Small intestine (tissue), 7 donors: Measurements from ENCODE around the gene HERPUD1. TPM values are rescaled to one million over a fixed set of nuclear protein-coding genes. Genes with fewer than 3 reads are reported as not detected.

Experiments used
- DNase-seq, 2 donors: peaks; one replicate each; pipeline versions ENCODE4 v3.0.0 to v3.0.0-alpha.2; 2013
- FAIRE-seq: peaks from 2 replicates; lab custom pipeline; 2012; peaks lifted over from hg19 to GRCh38; lab: Jason Lieb, UNC
- H3K27ac ChIP-seq, 3 donors: one replicate each; pipeline ENCODE4 v1.5.1; 2013; ENCODE audit warnings: low read length in 2 of 3, mild to moderate bottlenecking in 2 of 3, control low read depth in 1 of 3, inconsistent platforms in 1 of 3, low read depth in 1 of 3, moderate library complexity in 1 of 3
- H3K27me3 ChIP-seq, 3 donors: one replicate each; pipeline ENCODE4 v1.6.1; 2013; ENCODE audit warnings: low read length in 3 of 3, inconsistent platforms in 1 of 3; ENCODE audit not compliant: control insufficient read depth in 3 of 3, insufficient read depth in 3 of 3
- H3K36me3 ChIP-seq, 3 donors: one replicate each; pipeline ENCODE4 v1.6.1; 2013; ENCODE audit warnings: low read length in 3 of 3, inconsistent platforms in 1 of 3, low read depth in 1 of 3, mild to moderate bottlenecking in 1 of 3, moderate library complexity in 1 of 3; ENCODE audit not compliant: control insufficient read depth in 3 of 3, insufficient read depth in 2 of 3
- H3K4me1 ChIP-seq, 3 donors: one replicate each; pipeline ENCODE4 v1.6.1; 2013; ENCODE audit warnings: low read length in 2 of 3, inconsistent platforms in 1 of 3, low read depth in 1 of 3, mild to moderate bottlenecking in 1 of 3, moderate library complexity in 1 of 3; ENCODE audit not compliant: control insufficient read depth in 3 of 3, insufficient read depth in 2 of 3
- H3K4me3 ChIP-seq, 3 donors: one replicate each; pipeline ENCODE4 v1.5.1; 2013; ENCODE audit warnings: low read length in 3 of 3, control low read depth in 1 of 3, inconsistent platforms in 1 of 3, low read depth in 1 of 3, mild to moderate bottlenecking in 1 of 3, moderate library complexity in 1 of 3
- H3K9me3 ChIP-seq, 2 donors: one replicate each; pipeline ENCODE4 v1.6.1; 2013; ENCODE audit warnings: low read depth in 1 of 2, low read length in 1 of 2; ENCODE audit not compliant: control insufficient read depth in 2 of 2, insufficient read depth in 1 of 2
- WGBS, 3 donors: extraction: QIAGEN DNeasy Blood & Tissue Kit; methylation state at CpG; one replicate each; pipeline ENCODE4 v1.1.7; 2013; 5-methylcytosine and 5-hydroxymethylcytosine counted together
- polyA plus RNA-seq, 4 donors: library from polyadenylated mRNA; stranded (reverse) in 3 of 4; unstranded in 1 of 4; fragments of 200-250 nt in 3 of 4; fragments of 120-200 nt in 1 of 4; gene quantifications; one replicate each; pipeline versions ENCODE4 v1.2.1 to v1.2.3, GENCODE V29; 2013
- donor health status: healthy with polysubstance abuse.
- donor health status: control.
- donor health status: control.
- donor health status: Bipolar disorder and iron deficiency.
- donor health status: healthy.

The HERPUD1 gene
- polyA plus RNA-seq, 4 donors = 25.9 to 129 (median 97.1) TPM

DNA sequence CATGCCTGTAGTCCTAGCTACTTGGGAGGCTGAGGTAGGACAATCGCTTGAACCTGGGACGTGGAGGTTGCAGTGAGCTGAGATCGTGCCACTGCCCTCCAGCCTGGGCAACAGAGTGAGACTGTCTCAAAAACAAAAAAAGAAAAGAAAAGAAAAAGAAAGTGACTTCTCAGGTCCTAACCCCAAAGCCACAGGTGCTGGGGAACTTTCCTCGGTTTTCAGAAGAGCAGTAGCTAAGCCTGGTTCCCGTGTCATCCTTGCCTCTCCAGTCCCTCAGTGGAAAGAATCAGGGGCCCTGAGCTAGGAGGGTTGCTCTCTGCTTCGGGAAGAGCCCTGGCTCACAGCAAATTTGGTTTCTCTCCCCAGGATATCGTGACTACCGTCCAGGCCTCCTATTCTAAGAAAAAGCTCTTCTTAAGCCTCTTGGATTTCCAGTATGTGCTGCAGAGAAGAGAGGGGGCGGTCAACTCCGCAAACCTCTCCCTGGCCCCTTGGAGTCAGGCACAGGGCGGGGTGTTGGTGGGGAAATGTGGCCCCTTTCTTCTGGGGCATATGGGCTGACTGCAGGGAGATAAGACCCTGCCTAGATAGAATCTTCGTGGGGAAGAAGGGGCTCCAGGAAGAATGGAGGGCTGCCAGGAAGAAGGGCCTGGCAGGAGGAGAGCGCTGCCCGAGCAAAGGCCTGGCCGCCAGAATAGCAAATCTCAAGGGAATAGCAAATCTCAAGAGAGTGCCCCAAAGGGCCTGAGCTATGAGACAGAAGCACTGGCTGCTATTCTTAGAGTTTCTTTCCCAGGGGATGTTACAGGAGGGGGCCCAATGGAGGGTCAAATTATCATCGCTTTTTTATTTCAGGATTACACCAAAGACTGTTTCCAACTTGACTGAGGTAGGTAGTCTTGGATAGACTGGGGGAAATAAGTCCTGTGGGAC, 49.1 kb downstream of the HERPUD1 start:
- FAIRE-seq = no peak

GRCh38 chr16:56981729-56982271, 49.9 kb downstream of the HERPUD1 start:
- Histone ChIP-seq H3K9me3 (peaks cover 0 to 2% of the 10 kb centered on the region in 2 donors), H3K4me1 (peaks cover 4 to 21% (median 6%) of the 10 kb centered on the region in 3 donors), H3K27ac (no peak overlapping the region), H3K4me3 (no peak overlapping the region), H3K27me3 (no peaks in the 10 kb centered on the region), H3K36me3 (no peaks in the 10 kb centered on the region)
- FAIRE-seq = no peak
- DNase-seq = no peak
- whole genome bisulfite sequencing, 3 donors = 87 to 89% (median 88%) methylated on average over 12 of the region's 12 CpGs

More for the DNA sequence above, 49.1 kb downstream of the HERPUD1 start:
- Histone ChIP-seq H3K4me1 (peaks cover 4 to 21% (median 6%) of the 10 kb centered on the region in 3 donors), H3K27me3 (no peaks in the 10 kb centered on the region), H3K9me3 (peaks cover 0 to 2% of the 10 kb centered on the region in 2 donors), H3K36me3 (no peaks in the 10 kb centered on the region), H3K27ac (no peak overlapping the region), H3K4me3 (no peak overlapping the region)
- WGBS, 3 donors = 77 to 89% (median 88%) methylated on average over 16 of the region's 16 CpGs
- no peak for DNase-seq

DNA sequence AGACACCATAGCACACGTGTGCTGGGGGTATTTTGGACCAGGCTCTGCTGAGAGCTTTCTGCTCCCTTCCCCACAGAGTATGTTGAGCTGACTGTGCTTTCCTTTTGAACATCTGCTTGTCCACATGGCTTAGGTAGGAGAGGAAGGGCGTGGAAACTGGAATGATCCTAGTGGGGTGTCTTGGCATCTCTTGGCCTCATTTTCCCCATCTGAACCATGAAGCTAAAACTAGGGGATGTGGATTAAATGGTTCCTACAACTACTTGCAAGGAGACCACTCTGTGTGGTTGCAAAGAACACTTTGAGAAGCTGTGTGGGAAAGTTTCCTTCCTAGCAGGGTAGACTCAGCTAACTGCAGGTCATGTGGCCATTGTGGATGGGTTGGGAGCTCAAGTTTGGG, 50.8 kb downstream of the HERPUD1 start:
- Histone ChIP-seq H3K27me3 (no peaks in the 10 kb centered on the region), H3K4me3 (no peak overlapping the region), H3K4me1 (peaks cover 4 to 21% (median 6%) of the 10 kb centered on the region in 3 donors), H3K9me3 (peaks cover 0 to 2% of the 10 kb centered on the region in 2 donors), H3K36me3 (no peaks in the 10 kb centered on the region), H3K27ac (peak overlapping the region in 2 of 3 donors; percentile 63 to 69)
- DNase-seq (no peak), FAIRE-seq (no peak)
- WGBS, 3 donors = 54 to 77% (median 74%) methylated on average over 2 of the region's 2 CpGs

DNA sequence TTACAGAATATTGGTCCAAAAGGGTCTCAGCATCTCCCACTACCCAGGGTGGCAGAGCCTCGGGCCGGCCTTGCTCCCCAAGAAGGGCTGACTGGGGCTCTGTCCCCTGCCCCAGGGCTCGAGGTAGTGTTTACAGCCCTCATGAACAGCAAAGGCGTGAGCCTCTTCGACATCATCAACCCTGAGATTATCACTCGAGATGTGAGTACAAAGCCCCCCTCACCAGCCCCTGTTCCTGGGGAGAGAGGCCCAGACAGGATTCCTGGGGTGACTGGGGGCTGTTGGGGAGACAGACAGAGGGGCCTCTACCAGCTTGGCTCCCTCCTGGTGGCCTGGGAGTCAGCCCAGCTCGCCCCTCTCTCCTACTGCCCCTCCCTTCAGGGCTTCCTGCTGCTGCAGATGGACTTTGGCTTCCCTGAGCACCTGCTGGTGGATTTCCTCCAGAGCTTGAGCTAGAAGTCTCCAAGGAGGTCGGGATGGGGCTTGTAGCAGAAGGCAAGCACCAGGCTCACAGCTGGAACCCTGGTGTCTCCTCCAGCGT, 51.3 kb downstream of the HERPUD1 start:
- Histone ChIP-seq H3K4me3 (no peak overlapping the region), H3K27ac (peak overlapping the region; percentile 48 to 69 (median 63)), H3K27me3 (no peaks in the 10 kb centered on the region), H3K4me1 (peaks cover 4 to 21% (median 6%) of the 10 kb centered on the region in 3 donors), H3K36me3 (no peaks in the 10 kb centered on the region), H3K9me3 (peaks cover 0 to 2% of the 10 kb centered on the region in 2 donors)
- FAIRE-seq (no peak), DNase-seq (peak; percentile 85 to 94)
- 21 to 51% (median 38%) methylated on average over 9 of the region's 9 CpGs for WGBS, 3 donors

GRCh38 chr16:56984639-56985038, 52.7 kb downstream of the HERPUD1 start:
- peaks cover 0 to 2% of the 10 kb centered on the region in 2 donors for H3K9me3 ChIP-seq
- 68 to 82% (median 80%) methylated on average over 6 of the region's 6 CpGs for WGBS, 3 donors
- H3K27me3 ChIP-seq = no peaks in the 10 kb centered on the region
- no peak overlapping the region for H3K4me3 ChIP-seq
- FAIRE-seq = no peak
- no peaks in the 10 kb centered on the region for H3K36me3 ChIP-seq
- H3K4me1 ChIP-seq = peaks cover 4 to 30% (median 6%) of the 10 kb centered on the region in 3 donors
- H3K27ac ChIP-seq = peak overlapping the region in 2 of 3 donors; percentile 77 to 80
- DNase-seq = peak in 1 of 2 donors; percentile 40

GRCh38 chr16:56985288-56985961, 53.5 kb downstream of the HERPUD1 start:
- H3K4me3 ChIP-seq = no peak overlapping the region
- no peaks in the 10 kb centered on the region for H3K27me3 ChIP-seq
- no peaks in the 10 kb centered on the region for H3K9me3 ChIP-seq
- H3K4me1 ChIP-seq = peaks cover 4 to 32% (median 6%) of the 10 kb centered on the region in 3 donors
- H3K36me3 ChIP-seq = no peaks in the 10 kb centered on the region
- H3K27ac ChIP-seq = peak overlapping the region in 2 of 3 donors; percentile 77 to 80
- WGBS, 3 donors = 45 to 55% (median 51%) methylated on average over 7 of the region's 7 CpGs
- FAIRE-seq (no peak), DNase-seq (peak; percentile 39 to 75)

- DNase-seq (no peak), FAIRE-seq (no peak)
- H3K27me3 ChIP-seq = no peaks in the 10 kb centered on the region
- 59 to 71% (median 61%) methylated on average over 2 of the region's 2 CpGs for WGBS, 3 donors
- peaks cover 6 to 32% (median 6%) of the 10 kb centered on the region in 3 donors for H3K4me1 ChIP-seq
- H3K4me3 ChIP-seq = no peak overlapping the region
- H3K36me3 ChIP-seq = no peaks in the 10 kb centered on the region
- H3K27ac ChIP-seq = peak overlapping the region in 1 of 3 donors; percentile 80
- no peaks in the 10 kb centered on the region for H3K9me3 ChIP-seq
Observed at GRCh38 chr16:56985962-56986360, 54.0 kb downstream of the HERPUD1 start.

DNA sequence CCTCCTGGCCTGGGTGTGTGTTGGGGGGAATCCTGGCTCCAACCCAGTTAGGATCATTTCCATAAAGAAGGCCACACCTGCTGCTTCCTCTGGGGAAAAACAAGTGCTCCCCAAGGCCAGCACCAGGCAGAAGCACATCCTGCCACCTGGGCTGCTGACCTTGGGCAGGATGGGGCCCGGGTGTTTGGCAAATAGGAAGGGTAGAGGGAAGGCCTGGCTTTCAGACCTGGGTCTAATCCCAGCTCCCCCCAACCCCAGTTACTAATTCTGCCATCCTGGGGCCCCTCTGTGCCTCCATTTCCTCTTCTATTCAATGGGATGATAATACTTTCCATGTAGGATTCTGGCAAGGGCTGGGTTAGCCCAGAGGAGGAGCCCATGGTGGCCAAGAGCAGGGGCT, 54.4 kb downstream of the HERPUD1 start:
- no peaks in the 10 kb centered on the region for H3K36me3 ChIP-seq
- 19 to 45% (median 33%) methylated on average over 1 of the region's 1 CpG for WGBS, 3 donors
- FAIRE-seq (no peak), DNase-seq (no peak)
- H3K27ac ChIP-seq = peak overlapping the region in 1 of 3 donors; percentile 80
- H3K4me1 ChIP-seq = peaks cover 6 to 30% (median 8%) of the 10 kb centered on the region in 3 donors
- H3K9me3 ChIP-seq = no peaks in the 10 kb centered on the region
- H3K4me3 ChIP-seq = no peak overlapping the region
- H3K27me3 ChIP-seq = no peaks in the 10 kb centered on the region
